Sigmoid colon (tissue), 4 donors: ENCODE results near the gene TOR1A.

Experiments used
- POLR2A ChIP-seq, 2 donors: fragments of 450-650 bp; IDR thresholded peaks; one replicate each; pipeline ENCODE4 v1.6.1; 2016; ENCODE audit warnings: antibody characterized with exemption in 2 of 2, mild to moderate bottlenecking in 2 of 2, moderate library complexity in 2 of 2
- POLR2AphosphoS5 ChIP-seq, 4 donors: sonication (generic); formaldehyde crosslinking; IDR thresholded peaks; one replicate each; pipeline ENCODE4 v1.6.1; 2017; ENCODE audit warnings: antibody characterized with exemption in 4 of 4
- TF ChIP-seq, protein P1 (sequence below), 4 experiments: fragments of 450-650 bp in 3 of 4; fragments of 200-600 bp in 1 of 4; IDR thresholded peaks; one replicate each; pipeline ENCODE4 v1.5.1; 2016 to 2019; ENCODE audit warnings: antibody characterized with exemption in 4 of 4, mild to moderate bottlenecking in 3 of 4, moderate library complexity in 2 of 4

DNA sequence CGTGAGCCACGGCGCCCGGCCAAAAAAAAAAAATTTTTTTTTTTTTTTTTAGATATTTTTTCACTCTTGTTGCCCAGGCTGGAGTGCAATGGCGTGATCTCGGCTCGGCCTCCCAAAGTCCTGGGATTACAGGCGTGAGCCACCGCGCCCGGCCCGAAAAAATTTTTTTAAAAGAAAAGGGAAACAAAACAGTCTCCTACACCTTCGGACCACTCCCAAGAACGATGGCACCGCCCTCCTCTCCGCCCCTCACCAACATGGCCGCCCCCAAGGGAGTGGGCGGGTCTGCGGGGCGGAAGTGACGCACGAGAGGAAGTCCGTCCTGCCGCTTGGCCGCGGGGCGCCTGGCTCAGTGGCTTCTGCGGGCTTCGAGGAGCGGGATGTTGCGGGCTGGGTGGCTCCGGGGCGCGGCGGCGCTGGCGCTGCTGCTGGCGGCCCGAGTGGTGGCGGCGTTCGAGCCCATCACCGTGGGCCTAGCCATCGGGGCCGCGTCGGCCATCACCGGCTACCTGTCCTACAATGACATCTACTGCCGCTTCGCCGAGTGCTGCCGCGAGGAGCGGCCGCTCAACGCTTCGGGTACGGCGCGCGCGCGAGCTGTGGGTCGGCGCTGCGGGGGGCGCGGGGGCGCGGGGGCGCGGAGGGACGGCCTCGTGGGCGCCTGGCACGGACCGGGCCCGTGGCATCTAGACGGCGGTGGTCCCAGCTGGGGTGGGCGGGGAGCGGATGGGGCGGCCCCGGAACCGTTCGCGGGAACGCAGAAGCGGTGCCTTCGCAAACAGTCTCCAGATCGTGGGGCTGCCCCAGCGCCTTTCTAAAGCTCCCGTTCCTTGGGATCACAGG, 20.9 kb downstream of the TOR1A start, which contains the start of gene TOR1B:
- peak; percentile 74 to 91 (median 90) for TF ChIP-seq POLR2AphosphoS5 (IDR thresholded peaks at IDR 0.05)
- TF ChIP-seq, protein P1, sequence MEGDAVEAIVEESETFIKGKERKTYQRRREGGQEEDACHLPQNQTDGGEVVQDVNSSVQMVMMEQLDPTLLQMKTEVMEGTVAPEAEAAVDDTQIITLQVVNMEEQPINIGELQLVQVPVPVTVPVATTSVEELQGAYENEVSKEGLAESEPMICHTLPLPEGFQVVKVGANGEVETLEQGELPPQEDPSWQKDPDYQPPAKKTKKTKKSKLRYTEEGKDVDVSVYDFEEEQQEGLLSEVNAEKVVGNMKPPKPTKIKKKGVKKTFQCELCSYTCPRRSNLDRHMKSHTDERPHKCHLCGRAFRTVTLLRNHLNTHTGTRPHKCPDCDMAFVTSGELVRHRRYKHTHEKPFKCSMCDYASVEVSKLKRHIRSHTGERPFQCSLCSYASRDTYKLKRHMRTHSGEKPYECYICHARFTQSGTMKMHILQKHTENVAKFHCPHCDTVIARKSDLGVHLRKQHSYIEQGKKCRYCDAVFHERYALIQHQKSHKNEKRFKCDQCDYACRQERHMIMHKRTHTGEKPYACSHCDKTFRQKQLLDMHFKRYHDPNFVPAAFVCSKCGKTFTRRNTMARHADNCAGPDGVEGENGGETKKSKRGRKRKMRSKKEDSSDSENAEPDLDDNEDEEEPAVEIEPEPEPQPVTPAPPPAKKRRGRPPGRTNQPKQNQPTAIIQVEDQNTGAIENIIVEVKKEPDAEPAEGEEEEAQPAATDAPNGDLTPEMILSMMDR (IDR thresholded peaks at IDR 0.05), result no peak
- TF ChIP-seq POLR2A (IDR thresholded peaks at IDR 0.05), result peak in 1 of 2 donors; percentile 71
